ENCODE measurements around the gene TRIM27.
"Not testable (repeated sequence)": the region's sequence is repeated elsewhere in the genome, so short reads cannot be mapped to it uniquely, and the experiment has no call there.

The TRIM27 gene

GRCh38 chr6:28941684-28942448, 18.1 kb upstream of the TRIM27 start:
- no peak for DNase-seq

GRCh38 chr6:28940858-28941683, 17.3 kb upstream of the TRIM27 start:
- DNase-seq = peak; percentile 77

DNA sequence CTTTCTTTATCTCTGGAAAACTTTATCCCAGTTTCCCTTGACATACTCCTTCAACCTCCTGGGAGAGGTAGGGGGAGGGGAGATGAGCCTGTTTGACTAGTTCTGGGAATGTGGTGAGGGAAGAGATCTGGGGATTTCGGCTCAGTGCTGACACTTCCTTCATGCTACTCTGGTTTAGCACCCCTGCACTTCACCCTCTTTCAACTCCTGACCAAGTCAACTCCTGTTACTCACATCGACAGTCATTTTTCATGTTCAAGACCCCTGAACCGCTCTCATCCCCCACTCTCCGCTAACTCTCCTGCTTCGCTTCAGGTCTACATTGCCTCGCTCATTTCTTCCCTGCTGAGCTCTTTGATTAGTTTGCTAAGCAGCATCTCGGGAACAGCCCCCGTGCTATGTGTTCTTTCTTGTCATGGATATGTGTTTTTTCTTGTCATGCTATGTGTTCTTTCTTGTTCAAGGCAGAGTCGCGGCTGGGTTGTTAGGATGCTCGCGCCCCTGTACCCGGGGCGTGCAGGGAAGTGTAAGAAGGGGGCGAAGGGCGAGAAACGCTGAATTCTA, 16.6 kb upstream of the TRIM27 start:
- DNase-seq = peak; percentile 43

- no peak for DNase-seq
These were observed 9.3 kb upstream of the TRIM27 start for GRCh38 chr6:28933069-28933468.

GRCh38 chr6:28929887-28930620, 6.3 kb upstream of the TRIM27 start:
- no peak for DNase-seq

DNA sequence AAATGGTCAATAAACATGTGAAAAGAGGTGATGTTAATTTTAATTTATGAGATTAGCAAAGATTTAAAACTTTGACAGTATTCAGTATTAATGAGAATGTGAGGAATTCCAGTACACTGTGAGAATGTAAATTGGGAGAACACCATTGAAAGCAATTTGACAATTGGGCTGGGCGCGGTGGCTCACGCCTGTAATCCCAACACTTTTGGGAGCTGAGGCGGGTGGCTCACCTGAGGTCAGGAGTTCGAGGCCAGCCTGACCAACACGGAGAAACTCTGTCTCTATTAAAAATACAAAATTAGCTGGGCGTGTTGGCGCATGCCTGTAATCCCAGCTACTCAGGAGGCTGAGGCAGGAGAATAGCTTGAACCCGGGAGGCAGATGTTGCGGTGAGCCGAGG, 5.6 kb upstream of the TRIM27 start:
- not testable (repeated sequence) for DNase-seq

GRCh38 chr6:28927846-28928245, 4.1 kb upstream of the TRIM27 start:
- DNase-seq = no peak

DNA sequence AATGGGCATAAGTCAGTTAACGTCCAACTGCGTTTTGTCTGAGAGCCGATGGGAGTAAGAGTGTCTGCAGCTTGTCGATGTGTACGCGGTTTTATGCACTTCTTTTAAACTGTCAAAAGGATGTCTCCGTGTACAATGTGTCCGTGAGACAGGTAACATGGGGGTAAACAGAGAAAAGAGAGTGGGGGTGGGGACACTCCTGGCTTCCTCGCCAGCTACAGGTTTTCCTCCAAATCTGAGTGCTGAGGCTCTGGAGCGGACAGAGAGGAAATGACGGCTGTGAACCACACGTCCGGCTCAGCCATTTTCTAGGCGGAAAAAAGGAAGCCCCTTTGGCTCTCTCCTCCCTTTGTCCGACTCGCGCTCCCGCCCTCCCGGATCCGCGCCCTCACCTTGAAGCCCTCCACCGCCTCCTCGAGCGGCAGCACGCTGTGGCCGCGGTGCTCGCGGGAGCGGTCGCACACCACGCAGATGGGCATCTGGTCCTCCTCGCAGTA, 916 bp downstream of the TRIM27 start:
- peak; percentile 12 for DNase-seq

DNA sequence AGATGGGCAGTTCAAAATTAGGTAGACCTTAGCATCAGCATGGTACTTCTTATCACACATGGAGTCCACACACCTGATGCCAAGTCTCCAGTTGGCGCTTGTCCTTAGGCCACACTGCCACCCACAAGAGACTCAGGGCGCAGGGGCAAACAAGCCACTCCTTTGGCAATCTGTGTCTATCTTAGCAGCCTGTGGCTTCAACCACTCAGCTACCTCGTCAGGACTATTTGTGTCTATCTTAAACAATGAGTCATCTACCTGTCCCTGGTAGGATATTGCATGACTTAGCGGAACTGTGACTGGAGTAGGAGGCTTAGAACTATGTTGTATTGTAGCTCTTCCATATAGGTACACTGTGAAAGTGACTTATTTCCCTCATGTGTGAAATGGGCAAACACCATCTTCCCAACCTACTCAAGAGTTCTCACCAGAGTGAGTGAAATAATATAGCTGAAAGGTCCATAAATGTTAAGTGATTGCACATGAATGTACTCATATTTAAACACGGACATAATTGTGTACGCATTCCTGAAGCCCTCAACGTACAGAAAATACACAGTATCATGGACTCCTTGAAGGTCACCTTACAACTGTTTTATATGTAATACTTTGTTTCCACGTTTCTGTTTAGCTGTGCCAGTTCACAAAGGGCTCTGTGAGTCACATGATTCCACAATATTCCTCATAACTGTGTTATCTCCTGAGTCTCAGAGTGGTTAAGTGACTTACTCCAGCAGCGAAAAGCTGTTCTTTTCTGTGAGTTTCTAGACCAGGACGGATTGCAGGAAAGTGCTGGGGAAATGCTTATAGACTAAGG, 1.6 kb downstream of the TRIM27 start:
- DNase-seq = peak; percentile 31

- no peak for DNase-seq
These were observed 3.5 kb downstream of the TRIM27 start for GRCh38 chr6:28920281-28920680.

- no peak for DNase-seq
These were observed 8.8 kb downstream of the TRIM27 start for GRCh38 chr6:28914941-28915340.

DNA sequence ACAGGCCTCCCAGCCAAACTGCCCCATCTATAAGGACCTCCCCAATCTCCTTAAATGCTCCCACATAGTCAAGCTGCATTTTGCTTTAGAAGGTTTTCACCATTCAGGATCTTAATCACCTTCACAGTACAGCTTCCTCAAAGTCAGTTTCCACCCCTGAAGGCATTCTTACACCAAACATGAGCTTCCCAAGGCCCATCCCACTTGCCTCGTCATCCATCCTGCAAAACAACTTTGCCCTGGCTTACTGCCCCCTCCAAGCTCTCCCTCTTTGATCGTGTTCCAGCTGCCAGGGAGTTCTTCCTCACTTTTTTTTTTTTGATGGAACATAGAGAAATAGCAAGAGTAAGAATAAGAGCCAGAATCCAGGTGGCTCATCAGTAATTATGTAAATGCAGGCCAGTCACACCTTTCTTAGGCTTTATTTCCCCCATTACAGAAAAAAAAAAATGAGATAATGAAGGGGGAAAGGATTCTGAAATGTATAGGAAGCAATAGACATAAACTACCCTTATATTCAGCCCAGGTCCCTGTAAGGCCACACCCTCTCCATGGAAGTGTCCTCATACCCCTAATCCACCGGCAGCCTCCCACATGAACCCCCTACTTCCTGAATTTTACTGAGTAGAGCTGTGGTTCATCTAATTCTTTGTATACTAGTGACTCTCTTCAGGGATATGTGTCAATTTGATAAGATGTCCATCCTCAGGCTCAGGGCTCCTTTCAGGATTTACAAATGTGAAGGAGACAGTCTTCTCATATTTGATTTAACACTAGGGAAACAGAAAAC, 12.7 kb downstream of the TRIM27 start:
- DNase-seq = no peak

DNA sequence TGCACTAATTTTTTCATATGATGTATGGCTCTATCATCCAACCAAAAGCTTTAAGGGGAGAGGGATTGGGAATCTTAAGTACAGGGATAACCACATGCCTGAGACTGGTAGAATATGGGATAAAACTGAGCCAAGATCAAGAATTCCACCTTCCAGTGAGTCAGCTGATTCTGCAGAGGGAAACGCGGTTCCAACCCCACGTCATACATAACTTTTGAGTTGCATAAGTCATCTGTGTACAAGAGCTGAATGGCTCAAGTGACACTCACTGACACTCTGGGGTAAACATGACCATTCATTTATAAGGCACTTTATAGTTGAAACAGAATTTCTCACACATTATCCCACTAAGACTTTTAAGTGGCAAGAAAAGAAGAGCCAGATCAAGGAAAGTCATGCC, 16.4 kb downstream of the TRIM27 start:
- DNase-seq = no peak

GRCh38 chr6:28906669-28907068, 17.1 kb downstream of the TRIM27 start:
- DNase-seq = no peak

DNA sequence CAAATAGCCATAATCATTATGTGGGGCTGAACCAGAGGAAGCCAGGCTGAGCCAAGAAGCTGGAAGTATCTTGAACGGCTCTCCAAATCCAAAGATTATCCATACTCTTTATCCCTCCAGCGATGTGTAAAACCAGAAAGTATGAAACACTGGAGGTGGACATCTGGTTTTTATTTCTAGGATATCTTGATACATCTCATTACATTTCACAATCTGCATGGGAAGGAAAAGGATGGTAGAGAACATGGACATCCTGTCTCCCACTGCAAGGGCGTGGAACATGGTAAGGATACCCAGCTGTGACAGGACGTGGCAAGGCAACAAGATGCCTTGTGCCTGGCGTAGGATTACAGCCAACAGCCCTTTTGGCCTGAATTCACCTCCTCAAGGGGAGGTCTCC, 20.1 kb downstream of the TRIM27 start:
- DNase-seq = no peak

- DNase-seq = no peak
These were observed 22.0 kb downstream of the TRIM27 start for GRCh38 chr6:28901831-28902230.

DNA sequence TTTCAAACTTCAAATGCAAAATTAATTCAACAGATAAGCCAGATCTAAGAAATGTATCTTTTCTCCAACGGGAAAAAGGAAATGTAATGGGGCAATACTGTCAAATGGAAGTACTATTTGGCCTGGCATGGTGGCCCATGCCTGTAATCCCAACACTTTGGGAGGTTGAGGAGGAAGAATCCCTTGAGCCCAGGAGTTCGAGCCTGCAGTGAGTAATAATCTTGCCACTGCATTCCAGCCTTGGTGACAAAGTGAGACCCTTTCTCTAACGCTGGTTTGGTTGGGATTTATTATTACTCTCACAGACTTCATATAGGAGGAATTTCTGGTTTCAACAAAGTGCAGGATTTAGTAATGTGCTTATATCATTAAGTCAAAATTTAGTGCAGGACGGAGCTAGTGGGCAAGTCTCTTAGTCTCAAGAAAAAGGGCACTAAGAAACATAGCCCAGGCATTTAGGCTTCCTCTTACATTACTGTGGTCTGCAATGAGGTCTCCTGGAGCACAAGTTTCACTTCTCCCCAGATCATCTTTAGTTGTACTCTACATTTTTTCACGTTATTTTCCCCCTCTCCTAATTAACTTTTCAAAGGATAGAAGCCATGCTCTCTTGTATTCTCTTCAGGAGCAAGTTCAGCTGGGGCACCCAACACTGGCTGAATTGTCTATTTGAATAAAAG, 23.1 kb downstream of the TRIM27 start:
- DNase-seq = no peak

DNA sequence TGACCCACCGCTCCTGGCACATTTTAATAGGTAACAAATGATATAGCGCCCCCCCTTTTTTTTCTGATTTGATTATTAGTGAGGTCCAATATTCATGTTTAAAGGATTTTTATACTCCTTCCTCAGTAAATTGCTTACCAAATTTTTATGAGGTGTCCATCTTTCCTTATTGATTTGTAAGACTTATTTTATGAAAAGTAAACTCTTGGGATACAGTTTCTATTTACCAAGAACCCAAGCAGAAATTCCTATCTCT, 25.1 kb downstream of the TRIM27 start:
- no peak for DNase-seq

DNA sequence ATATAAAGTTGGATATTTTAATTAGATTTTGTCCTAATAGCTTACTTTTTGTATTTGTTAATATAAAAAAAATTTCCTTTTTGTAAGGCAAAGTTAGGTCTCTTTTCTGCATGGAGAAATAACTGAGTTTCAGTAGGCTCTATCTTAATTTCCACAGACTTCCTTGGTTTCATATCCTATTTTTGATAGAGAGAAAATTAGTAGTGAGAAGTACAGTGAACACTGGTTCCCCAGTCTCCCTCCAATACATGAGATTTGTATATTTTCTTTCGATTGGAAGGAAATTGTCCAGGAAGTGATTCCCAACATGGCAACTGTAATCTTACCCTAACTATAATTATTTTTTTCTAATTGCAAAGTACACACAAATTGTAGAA, 26.4 kb downstream of the TRIM27 start:
- DNase-seq = no peak

- DNase-seq = peak; percentile 11
These were observed 27.0 kb downstream of the TRIM27 start for GRCh38 chr6:28896505-28897368.

Data from activated T-cell treated with anti-CD3 and anti-CD28 coated beads for 4 hours (primary cell).